Measurements from ENCODE around the gene C11orf54.
"Not testable (repeated sequence)": the region's sequence is repeated elsewhere in the genome, so short reads cannot be mapped to it uniquely, and the experiment has no call there.

C11orf54 gene

GRCh38 chr11:93766504-93766903, 25.0 kb downstream of the C11orf54 start:
- no peak for DNase-seq

- no peak for DNase-seq
Measured at GRCh38 chr11:93767018-93767417, 25.5 kb downstream of the C11orf54 start.

- no peak for DNase-seq
Measured at GRCh38 chr11:93770160-93770559, 28.7 kb downstream of the C11orf54 start.

GRCh38 chr11:93772123-93772522, 30.7 kb downstream of the C11orf54 start:
- no peak for DNase-seq

GRCh38 chr11:93773045-93773477, 31.6 kb downstream of the C11orf54 start:
- no peak for DNase-seq

GRCh38 chr11:93773601-93774200, 32.2 kb downstream of the C11orf54 start:
- no peak for DNase-seq

GRCh38 chr11:93774560-93774959, 33.1 kb downstream of the C11orf54 start:
- not testable (repeated sequence) for DNase-seq

GRCh38 chr11:93775289-93775688, 33.8 kb downstream of the C11orf54 start:
- DNase-seq = no peak

GRCh38 chr11:93783362-93783761, 41.9 kb downstream of the C11orf54 start:
- no peak for DNase-seq

- DNase-seq = peak in 2 of 51 donors; percentile 41 to 64
Measured at GRCh38 chr11:93783765-93784144, 42.3 kb downstream of the C11orf54 start.

GRCh38 chr11:93784145-93784934, 42.9 kb downstream of the C11orf54 start, which contains the start of gene MED17:
MED17 (plus strand) TSS chr11:93784282; CDS start chr11:93784514, 232 bp downstream.
- DNase-seq = peak; percentile 34 to 97 (median 88)

- no peak for DNase-seq
Measured at GRCh38 chr11:93784935-93785360, 43.5 kb downstream of the C11orf54 start.

- DNase-seq = no peak
Measured at GRCh38 chr11:93791493-93791892, 50.0 kb downstream of the C11orf54 start.

- DNase-seq = no peak
Measured at GRCh38 chr11:93796441-93797231, 55.2 kb downstream of the C11orf54 start.

GRCh38 chr11:93801366-93801765, 59.9 kb downstream of the C11orf54 start:
- no peak for DNase-seq

- DNase-seq = no peak
Measured at GRCh38 chr11:93804879-93805278, 63.4 kb downstream of the C11orf54 start.

- DNase-seq = no peak
Measured at GRCh38 chr11:93807980-93808379, 66.5 kb downstream of the C11orf54 start.

- no peak for DNase-seq
Measured at GRCh38 chr11:93813974-93814373, 72.5 kb downstream of the C11orf54 start.

All from hypothalamus (tissue), 51 donors.